Prostate gland (tissue), 2 donors: ENCODE results near the gene CD274. TPM values are rescaled to one million over a fixed set of nuclear protein-coding genes. Genes with fewer than 3 reads are reported as not detected.
"Not testable (repeated sequence)": the region's sequence is repeated elsewhere in the genome, so short reads cannot be mapped to it uniquely, and the experiment has no call there.

Experiments
- DNase-seq: peaks from one replicate; pipeline ENCODE4 v3.0.0-alpha.2; 2019; ENCODE audit warnings: low spot score
- H3K27ac ChIP-seq, 2 donors: fragments of 200-600 bp; sonication (generic); 2 replicates each; pipeline ENCODE4 v1.5.1; 2017 to 2019
- H3K27me3 ChIP-seq: fragments of 200-600 bp; sonication (generic); replicated peaks from 2 replicates; pipeline ENCODE4 v1.5.1; 2019; ENCODE audit not compliant: insufficient read depth
- H3K36me3 ChIP-seq, 2 donors: fragments of 200-600 bp; sonication (generic); 1 replicate in 1 of 2; 2 replicates in 1 of 2; pipeline versions ENCODE4 v1.5.1 to v1.8.1; 2017 to 2019
- H3K4me1 ChIP-seq: fragments of 200-600 bp; sonication (generic); replicated peaks from 2 replicates; pipeline ENCODE4 v1.5.1; 2019
- H3K4me3 ChIP-seq, 2 donors: fragments of 200-600 bp; sonication (generic); 2 replicates each; pipeline ENCODE4 v1.5.1; 2017 to 2019
- H3K9me3 ChIP-seq: fragments of 200-600 bp; sonication (generic); 2 replicates; pipeline ENCODE4 v1.5.1; 2017
- CTCF ChIP-seq, 4 experiments: fragments of 200-600 bp in 2 of 4; fragments of 450-650 bp in 2 of 4; sonication (generic) in 2 of 4; IDR thresholded peaks; 1 replicate in 3 of 4; 2 replicates in 1 of 4; pipeline ENCODE4 v1.5.1; 2016 to 2019; ENCODE audit warnings: antibody characterized with exemption in 4 of 4, mild to moderate bottlenecking in 2 of 4, moderate library complexity in 2 of 4
- POLR2A ChIP-seq: fragments of 450-650 bp; IDR thresholded peaks from one replicate; pipeline ENCODE4 v1.6.1; 2016; ENCODE audit warnings: antibody characterized with exemption, mild to moderate bottlenecking
- POLR2AphosphoS5 ChIP-seq: sonication (generic); formaldehyde crosslinking; IDR thresholded peaks from one replicate; pipeline ENCODE4 v1.6.1; 2017; ENCODE audit warnings: antibody characterized with exemption
- WGBS: methylation state at CpG from one replicate; pipeline ENCODE4 v1.1.5; 2018; 5-methylcytosine and 5-hydroxymethylcytosine counted together
- intact Hi-C: fragments of 100-400 bp; cut with DNase I; formaldehyde crosslinking; loops from one replicate; pipeline ENCODE4 v1.14.2; 2022
- total RNA-seq, 2 donors: library from RNA; depleted of rRNA; stranded (reverse); fragments of >200 nt; gene quantifications; one replicate each; pipeline ENCODE4 v1.1.0, GENCODE V29; 2016

Gene CD274
- total RNA-seq, 2 donors from 2014 or later, result 0.82 to 1.9 TPM

- Histone ChIP-seq H3K27ac (no peak overlapping the region), H3K27me3 (no peaks in the 10 kb centered on the region), H3K36me3 (no peaks in the 10 kb centered on the region), H3K4me3 (no peak overlapping the region), H3K9me3 (no peaks in the 10 kb centered on the region), H3K4me1 (no peaks in the 10 kb centered on the region)
- intact Hi-C loops, result no loop called here
- TF ChIP-seq CTCF (IDR thresholded peaks at IDR 0.05), result no peak
- no peak for DNase-seq
- 90% methylated on average over 1 of the region's 1 CpG for WGBS
These were observed 15.7 kb downstream of the CD274 start for GRCh38 chr9:5466005-5466404.

- no peak overlapping the region for H3K27ac ChIP-seq
These were observed 16.4 kb downstream of the CD274 start for GRCh38 chr9:5466766-5467165.

DNA sequence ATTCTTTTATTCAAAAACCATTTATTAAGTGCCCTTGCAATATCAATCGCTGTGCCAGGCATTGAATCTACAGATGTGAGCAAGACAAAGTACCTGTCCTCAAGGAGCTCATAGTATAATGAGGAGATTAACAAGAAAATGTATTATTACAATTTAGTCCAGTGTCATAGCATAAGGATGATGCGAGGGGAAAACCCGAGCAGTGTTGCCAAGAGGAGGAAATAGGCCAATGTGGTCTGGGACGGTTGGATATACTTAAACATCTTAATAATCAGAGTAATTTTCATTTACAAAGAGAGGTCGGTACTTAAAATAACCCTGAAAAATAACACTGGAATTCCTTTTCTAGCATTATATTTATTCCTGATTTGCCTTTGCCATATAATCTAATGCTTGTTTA is 18.5 kb downstream of the CD274 start:
- Histone ChIP-seq H3K27me3 (no peaks in the 10 kb centered on the region), H3K27ac (no peak overlapping the region), H3K4me1 (no peaks in the 10 kb centered on the region), H3K9me3 (no peaks in the 10 kb centered on the region), H3K4me3 (no peak overlapping the region), H3K36me3 (no peaks in the 10 kb centered on the region)
- TF ChIP-seq POLR2A (no peak), POLR2AphosphoS5 (no peak), CTCF (IDR thresholded peaks at IDR 0.05) (no peak)
- intact Hi-C loops, result no loop called here
- no peak for DNase-seq
- WGBS, result 61% methylated on average over 5 of the region's 5 CpGs

More at GRCh38 chr9:5466766-5467165, 16.4 kb downstream of the CD274 start:
- no peaks in the 10 kb centered on the region for H3K27me3 ChIP-seq
- WGBS, result 66% methylated on average over 2 of the region's 2 CpGs
- no peak for DNase-seq
- H3K4me3 ChIP-seq, result no peak overlapping the region
- TF ChIP-seq POLR2AphosphoS5, result no peak
- no peak for TF ChIP-seq CTCF (IDR thresholded peaks at IDR 0.05)
- no peak for TF ChIP-seq POLR2A
- intact Hi-C loops, result no loop called here
- H3K9me3 ChIP-seq, result no peaks in the 10 kb centered on the region
- no peaks in the 10 kb centered on the region for H3K36me3 ChIP-seq
- no peaks in the 10 kb centered on the region for H3K4me1 ChIP-seq

- intact Hi-C loops, result no loop called here
- Histone ChIP-seq H3K9me3 (no peaks in the 10 kb centered on the region), H3K4me1 (no peaks in the 10 kb centered on the region), H3K36me3 (no peaks in the 10 kb centered on the region), H3K27me3 (no peaks in the 10 kb centered on the region), H3K4me3 (no peak overlapping the region), H3K27ac (no peak overlapping the region)
- TF ChIP-seq POLR2AphosphoS5 (no peak), CTCF (IDR thresholded peaks at IDR 0.05) (no peak)
- DNase-seq, result no peak
- whole genome bisulfite sequencing, result 62% methylated on average over 1 of the region's 1 CpG
These were observed 19.8 kb downstream of the CD274 start for GRCh38 chr9:5470122-5470521.

DNA sequence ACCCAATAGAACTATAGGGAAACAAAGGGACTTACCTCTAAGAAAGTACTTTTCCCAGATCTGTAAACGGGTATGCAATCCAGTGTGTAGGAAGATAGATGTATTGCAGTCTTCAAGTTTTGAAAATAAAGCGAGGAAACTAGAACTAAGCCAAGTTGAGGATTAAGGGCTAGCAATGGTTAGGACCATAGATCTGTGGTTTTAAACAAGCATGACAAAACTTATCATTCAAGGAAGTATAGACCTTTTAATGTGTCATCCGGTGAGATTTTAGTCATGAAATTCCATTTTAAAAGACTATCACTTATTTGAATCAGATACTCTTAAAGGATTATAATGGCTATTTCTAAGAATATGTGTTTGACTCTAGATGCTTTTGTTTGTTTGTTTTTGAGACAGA is 20.5 kb downstream of the CD274 start:
- Histone ChIP-seq H3K4me3 (no peak overlapping the region), H3K27ac (no peak overlapping the region), H3K9me3 (no peaks in the 10 kb centered on the region), H3K4me1 (no peaks in the 10 kb centered on the region), H3K36me3 (no peaks in the 10 kb centered on the region), H3K27me3 (no peaks in the 10 kb centered on the region)
- TF ChIP-seq POLR2AphosphoS5 (no peak), POLR2A (no peak), CTCF (IDR thresholded peaks at IDR 0.05) (no peak)
- no peak for DNase-seq
- intact Hi-C loops, result no loop called here
- WGBS, result 89% methylated on average over 3 of the region's 3 CpGs

DNA sequence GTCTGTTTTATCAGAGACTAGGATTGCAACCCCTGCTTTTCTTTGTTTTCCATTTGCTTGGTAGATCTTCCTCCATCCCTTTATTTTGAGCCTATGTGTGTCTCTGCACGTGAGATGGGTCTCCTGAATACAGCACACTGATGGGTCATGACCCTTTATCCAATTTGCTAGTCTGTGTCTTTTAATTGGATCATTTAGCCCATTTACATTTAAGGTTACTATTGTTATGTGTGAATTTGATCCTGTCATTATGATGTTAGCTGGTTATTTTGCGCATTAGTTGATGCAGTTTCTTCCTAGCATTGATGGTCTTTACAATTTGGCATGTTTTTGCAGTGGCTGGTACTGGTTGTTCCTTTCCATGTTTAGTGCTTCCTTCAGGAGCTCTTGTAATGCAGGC is 25.3 kb downstream of the CD274 start:
- H3K27me3 ChIP-seq, H3K4me1 ChIP-seq, H3K4me3 ChIP-seq, intact Hi-C loops, H3K27ac ChIP-seq, DNase-seq, H3K9me3 ChIP-seq, H3K36me3 ChIP-seq: not testable (repeated sequence)
- WGBS, result 77% methylated on average over 2 of the region's 2 CpGs
